GM23248 (cell line): ENCODE data around the gene MRPL39.

Source experiments
- EZH2 ChIP-seq: fragments of 200-600 bp; sonication (generic); IDR thresholded peaks from 2 replicates; pipeline ENCODE4 v1.6.1; 2018; ENCODE audit warnings: antibody characterized with exemption, mild to moderate bottlenecking; ENCODE audit not compliant: insufficient read depth, poor library complexity, severe bottlenecking
- EZH2phosphoT487 ChIP-seq: fragments of 200-600 bp; sonication (generic); IDR thresholded peaks from 2 replicates; pipeline ENCODE4 v1.6.1; 2018; ENCODE audit warnings: antibody characterized with exemption, moderate library complexity, mild to moderate bottlenecking, low read depth; ENCODE audit not compliant: insufficient read depth

DNA sequence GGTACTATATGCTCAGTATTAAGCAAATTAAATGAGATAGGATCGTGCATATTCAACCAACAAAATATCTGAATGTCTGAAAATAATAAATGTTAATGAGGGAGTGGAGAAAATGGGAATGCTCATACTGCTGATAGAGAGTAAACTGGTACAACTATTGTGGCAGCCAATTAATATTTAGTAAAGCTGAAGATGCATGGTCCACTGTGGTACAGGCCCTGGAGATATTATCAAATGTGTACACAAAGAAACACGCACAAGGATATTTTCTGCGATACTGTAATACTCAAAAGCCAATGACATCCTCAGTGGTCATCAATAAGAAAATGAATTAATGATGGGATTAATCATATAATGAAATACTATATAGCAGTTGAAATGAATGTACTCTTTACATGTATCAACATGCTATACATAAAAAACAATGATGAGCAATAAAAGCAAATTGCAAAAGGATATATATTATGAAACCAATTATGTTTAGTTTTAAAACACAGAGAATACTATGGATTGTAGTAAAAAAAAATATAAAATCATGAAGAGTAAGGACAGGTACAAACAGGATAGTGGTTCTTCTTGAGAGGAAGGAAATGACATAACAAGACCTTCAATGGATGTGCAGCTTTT, 25.0 kb downstream of the MRPL39 start:
- TF ChIP-seq EZH2 = no peak
- no peak for TF ChIP-seq EZH2phosphoT487
